Measurements from ENCODE around the gene FAM110A. TPM values are rescaled to one million over a fixed set of nuclear protein-coding genes. Genes with fewer than 3 reads are reported as not detected.

FAM110A gene
- total and polyA plus RNA-seq, 7 donors, result 0.55 to 10.7 (median 2.5) TPM

DNA sequence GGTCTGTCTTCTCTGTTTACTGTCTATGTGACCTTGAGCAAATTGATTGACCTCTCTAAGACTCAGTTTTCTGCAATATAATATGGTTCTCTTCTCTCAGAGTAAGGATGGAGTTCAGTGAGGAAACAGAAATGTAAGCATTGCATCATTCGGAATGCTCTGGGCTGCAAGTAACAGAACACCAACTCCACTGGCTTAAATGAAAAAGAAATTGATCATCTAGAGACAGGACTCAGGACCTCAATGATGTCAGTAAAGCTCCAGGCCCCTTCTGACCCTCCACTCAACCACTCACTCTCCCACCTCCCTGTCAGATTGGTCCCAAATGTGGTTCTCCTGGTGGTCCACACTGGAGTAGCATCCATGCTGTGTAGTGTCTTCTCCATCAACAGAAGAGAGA, 31.9 kb downstream of the FAM110A start:
- Histone ChIP-seq H3K27me3 (no peaks in the 10 kb centered on the region), H3K36me3 (no peaks in the 10 kb centered on the region), H3K27ac (no peak overlapping the region), H3K4me3 (no peak overlapping the region), H3K4me1 (no peaks in the 10 kb centered on the region), H3K9me3 (no peaks in the 10 kb centered on the region)
- TF ChIP-seq, protein P1, sequence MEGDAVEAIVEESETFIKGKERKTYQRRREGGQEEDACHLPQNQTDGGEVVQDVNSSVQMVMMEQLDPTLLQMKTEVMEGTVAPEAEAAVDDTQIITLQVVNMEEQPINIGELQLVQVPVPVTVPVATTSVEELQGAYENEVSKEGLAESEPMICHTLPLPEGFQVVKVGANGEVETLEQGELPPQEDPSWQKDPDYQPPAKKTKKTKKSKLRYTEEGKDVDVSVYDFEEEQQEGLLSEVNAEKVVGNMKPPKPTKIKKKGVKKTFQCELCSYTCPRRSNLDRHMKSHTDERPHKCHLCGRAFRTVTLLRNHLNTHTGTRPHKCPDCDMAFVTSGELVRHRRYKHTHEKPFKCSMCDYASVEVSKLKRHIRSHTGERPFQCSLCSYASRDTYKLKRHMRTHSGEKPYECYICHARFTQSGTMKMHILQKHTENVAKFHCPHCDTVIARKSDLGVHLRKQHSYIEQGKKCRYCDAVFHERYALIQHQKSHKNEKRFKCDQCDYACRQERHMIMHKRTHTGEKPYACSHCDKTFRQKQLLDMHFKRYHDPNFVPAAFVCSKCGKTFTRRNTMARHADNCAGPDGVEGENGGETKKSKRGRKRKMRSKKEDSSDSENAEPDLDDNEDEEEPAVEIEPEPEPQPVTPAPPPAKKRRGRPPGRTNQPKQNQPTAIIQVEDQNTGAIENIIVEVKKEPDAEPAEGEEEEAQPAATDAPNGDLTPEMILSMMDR (IDR thresholded peaks at IDR 0.05), result no peak
- TF ChIP-seq POLR2AphosphoS5 (IDR thresholded peaks at IDR 0.05) (no peak), POLR2A (IDR thresholded peaks at IDR 0.05) (no peak), EP300 (IDR thresholded peaks at IDR 0.05) (no peak)
- intact Hi-C loops (cut with DNase I), result no loop called here
- DNase-seq, result no peak
- WGBS, 2 donors, result 96 to 98% methylated on average over 1 of the region's 1 CpG

DNA sequence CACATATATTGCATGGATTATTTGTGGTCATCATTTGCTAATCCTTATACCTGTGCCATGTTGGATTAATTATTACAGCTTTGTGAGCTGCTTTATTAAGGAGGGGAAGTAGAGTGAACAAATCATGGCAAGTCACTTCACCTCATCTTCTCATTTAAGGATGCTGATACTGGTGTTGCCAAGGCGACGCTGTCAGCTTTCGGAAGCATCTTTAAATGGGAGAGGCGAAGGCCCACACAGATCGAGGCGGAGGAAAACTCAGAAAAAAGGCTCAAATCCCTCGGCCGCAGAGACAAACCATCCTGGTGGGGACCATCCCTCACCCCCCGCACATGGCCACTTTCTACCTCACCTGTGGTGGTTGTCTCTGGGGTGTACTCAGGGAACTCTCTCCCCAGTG, 34.8 kb downstream of the FAM110A start:
- Histone ChIP-seq H3K9me3 (no peaks in the 10 kb centered on the region), H3K27me3 (peaks cover 0 to 6% (median 6%) of the 10 kb centered on the region in 3 donors), H3K36me3 (no peaks in the 10 kb centered on the region), H3K27ac (no peak overlapping the region), H3K4me3 (no peak overlapping the region), H3K4me1 (no peaks in the 10 kb centered on the region)
- 89 to 90% methylated on average over 9 of the region's 9 CpGs for WGBS, 2 donors
- DNase-seq, result no peak
- TF ChIP-seq POLR2A (IDR thresholded peaks at IDR 0.05) (no peak), EP300 (IDR thresholded peaks at IDR 0.05) (no peak), POLR2AphosphoS5 (IDR thresholded peaks at IDR 0.05) (no peak)
- TF ChIP-seq, protein P1 (IDR thresholded peaks at IDR 0.05), result no peak
- intact Hi-C loops (cut with DNase I), result no loop called here

DNA sequence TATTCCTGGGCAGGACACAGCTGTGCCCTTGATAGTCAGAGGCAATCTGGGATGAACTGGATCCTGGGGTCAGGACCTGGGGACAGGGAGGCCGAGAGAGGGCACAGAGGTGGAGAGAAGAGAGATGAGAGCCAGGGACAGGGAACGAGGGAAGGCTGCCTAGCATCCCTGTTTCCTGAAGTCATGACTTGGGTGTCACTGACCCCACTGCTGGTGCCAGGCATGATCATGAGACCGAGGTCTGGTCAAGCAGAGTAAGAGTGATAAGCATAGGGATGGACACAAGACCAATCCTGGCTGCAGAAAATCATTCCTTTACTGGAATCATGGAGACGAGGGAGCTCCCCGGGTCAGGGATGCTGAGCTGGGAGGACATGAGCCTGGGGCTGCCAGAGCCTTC, 36.1 kb downstream of the FAM110A start:
- H3K4me3 ChIP-seq, result no peak overlapping the region
- no peaks in the 10 kb centered on the region for H3K4me1 ChIP-seq
- H3K27ac ChIP-seq, result no peak overlapping the region
- H3K9me3 ChIP-seq, result no peaks in the 10 kb centered on the region
- DNase-seq, result no peak
- H3K36me3 ChIP-seq, result no peaks in the 10 kb centered on the region
- peaks cover 0 to 6% (median 6%) of the 10 kb centered on the region in 3 donors for H3K27me3 ChIP-seq
- intact Hi-C loops (cut with DNase I), result no loop called here
- no peak for TF ChIP-seq POLR2AphosphoS5 (IDR thresholded peaks at IDR 0.05)
- no peak for TF ChIP-seq EP300 (IDR thresholded peaks at IDR 0.05)
- TF ChIP-seq, protein P1 (IDR thresholded peaks at IDR 0.05), result no peak
- TF ChIP-seq POLR2A (IDR thresholded peaks at IDR 0.05), result no peak
- 55 to 66% methylated on average over 5 of the region's 5 CpGs for WGBS, 2 donors

DNA sequence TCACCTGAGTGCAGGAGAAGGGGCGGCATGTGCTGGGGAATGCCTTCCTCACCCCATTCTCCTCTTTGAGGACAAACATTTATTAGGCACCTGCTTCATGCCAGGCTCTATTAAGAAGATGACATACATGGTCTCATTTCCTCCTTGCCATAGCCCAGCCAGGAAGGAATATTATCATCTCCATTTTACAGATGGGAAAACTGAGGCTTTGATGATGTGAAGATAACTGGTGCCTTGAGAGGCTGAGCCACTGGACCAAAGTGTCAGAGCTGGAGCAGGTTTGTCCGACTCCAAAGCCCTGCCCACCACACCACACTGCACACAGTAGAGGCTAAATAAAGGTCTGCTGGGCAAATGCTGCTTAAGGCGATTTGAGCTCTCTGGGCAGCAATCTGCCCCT, 37.2 kb downstream of the FAM110A start:
- Histone ChIP-seq H3K27me3 (peaks cover 0 to 6% (median 6%) of the 10 kb centered on the region in 3 donors), H3K9me3 (no peaks in the 10 kb centered on the region), H3K4me1 (no peaks in the 10 kb centered on the region), H3K4me3 (no peak overlapping the region), H3K36me3 (no peaks in the 10 kb centered on the region), H3K27ac (no peak overlapping the region)
- WGBS, 2 donors, result 72 to 85% methylated on average over 3 of the region's 3 CpGs
- intact Hi-C loops (cut with DNase I), result no loop called here
- no peak for DNase-seq
- no peak for TF ChIP-seq POLR2A (IDR thresholded peaks at IDR 0.05)
- TF ChIP-seq, protein P1 (IDR thresholded peaks at IDR 0.05), result no peak
- TF ChIP-seq POLR2AphosphoS5 (IDR thresholded peaks at IDR 0.05), result no peak
- TF ChIP-seq EP300 (IDR thresholded peaks at IDR 0.05), result no peak

DNA sequence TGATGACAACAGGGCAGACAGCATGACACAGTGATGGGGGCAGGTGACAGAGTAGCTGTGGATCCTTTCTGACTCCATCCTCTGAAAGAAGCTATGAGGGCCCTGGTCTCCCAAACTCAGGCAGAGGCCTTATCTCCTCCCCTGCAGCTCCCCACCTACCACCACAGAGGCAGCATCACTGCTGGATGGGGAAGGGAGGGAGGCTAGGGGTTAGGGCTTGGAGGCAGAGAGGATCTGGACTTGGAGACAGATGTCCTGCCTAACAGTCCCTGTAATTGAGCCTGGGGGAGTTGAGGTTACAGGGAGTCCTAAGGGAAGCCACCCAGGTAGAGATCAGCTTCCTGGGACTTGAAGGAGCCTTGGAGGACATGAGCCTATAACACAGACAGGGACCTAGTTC, 37.9 kb downstream of the FAM110A start:
- no peak for DNase-seq
- TF ChIP-seq EP300 (IDR thresholded peaks at IDR 0.05), result no peak
- no peak for TF ChIP-seq POLR2A (IDR thresholded peaks at IDR 0.05)
- TF ChIP-seq, protein P1 (IDR thresholded peaks at IDR 0.05), result no peak
- TF ChIP-seq POLR2AphosphoS5 (IDR thresholded peaks at IDR 0.05), result no peak
- Histone ChIP-seq H3K27me3 (peaks cover 0 to 6% (median 6%) of the 10 kb centered on the region in 3 donors), H3K9me3 (no peaks in the 10 kb centered on the region), H3K4me1 (no peaks in the 10 kb centered on the region), H3K4me3 (no peak overlapping the region), H3K27ac (no peak overlapping the region), H3K36me3 (no peaks in the 10 kb centered on the region)
- intact Hi-C loops (cut with DNase I), result no loop called here
